ACHN (cell line): ENCODE results near the gene RSU1.
"Not testable (repeated sequence)": the region's sequence is repeated elsewhere in the genome, so short reads cannot be mapped to it uniquely, and the experiment has no call there.

Source experiments
- DNase-seq: peaks from one replicate; pipeline ENCODE4 v3.0.0-alpha.2; 2015
- in situ Hi-C: cut with HindIII; loops from 2 replicates; pipeline ENCODE4 v1.10.0; 2017; ENCODE audit warnings: low sequenced_read_pairs, low pct_ligation_motif_present, low pct_unique_long_range_greater_than_20kb

Gene RSU1

DNA sequence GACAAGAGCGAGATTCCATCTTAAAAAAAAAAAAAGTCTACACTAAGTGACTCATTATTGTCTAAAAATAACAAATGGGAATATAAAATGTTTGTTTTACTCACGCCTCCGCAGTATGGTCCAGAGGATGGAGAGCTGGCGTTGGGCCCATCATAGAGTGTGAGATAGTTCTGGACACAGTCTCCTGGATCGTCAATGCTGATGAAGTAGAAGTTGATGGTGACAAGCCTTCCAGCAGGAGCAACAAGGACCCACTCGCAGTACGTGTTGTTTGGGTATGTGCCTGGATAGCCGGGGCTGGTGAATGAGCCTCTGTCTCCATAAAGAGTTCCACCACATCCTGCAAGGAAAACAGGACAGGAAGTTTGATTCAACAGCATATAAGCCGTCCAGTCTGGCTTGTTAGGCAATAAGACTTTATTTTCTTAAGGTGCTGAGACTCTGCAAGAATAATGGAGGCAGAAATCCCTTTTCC is 11.5 kb upstream of the RSU1 start:
- in situ Hi-C loops, result no loop called here

DNA sequence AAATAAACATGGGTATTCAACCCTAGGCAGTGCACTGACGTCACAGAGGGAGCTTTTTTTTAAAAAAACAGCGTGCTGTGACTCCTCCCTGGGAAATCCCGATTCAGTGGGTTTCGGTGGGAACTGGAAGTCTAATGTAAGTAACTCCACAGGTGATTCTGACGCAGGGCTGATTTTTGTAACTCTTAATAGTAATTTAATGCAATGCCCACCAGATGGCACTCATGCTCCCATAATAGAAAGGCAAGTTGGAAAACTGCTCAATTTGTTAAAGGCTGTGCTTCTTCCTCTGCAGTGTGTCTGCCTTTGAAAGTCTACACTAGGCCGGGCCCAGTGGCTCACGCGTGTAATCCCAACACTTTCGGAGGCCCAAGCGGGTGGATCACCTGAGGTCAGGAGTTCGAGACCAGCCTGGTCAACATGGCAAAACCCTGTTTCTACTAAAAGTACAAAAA is 10.9 kb upstream of the RSU1 start:
- DNase-seq, result peak; percentile 77
- in situ Hi-C loops, result no loop called here

More for the DNA sequence above, 11.5 kb upstream of the RSU1 start:
- no peak for DNase-seq

DNA sequence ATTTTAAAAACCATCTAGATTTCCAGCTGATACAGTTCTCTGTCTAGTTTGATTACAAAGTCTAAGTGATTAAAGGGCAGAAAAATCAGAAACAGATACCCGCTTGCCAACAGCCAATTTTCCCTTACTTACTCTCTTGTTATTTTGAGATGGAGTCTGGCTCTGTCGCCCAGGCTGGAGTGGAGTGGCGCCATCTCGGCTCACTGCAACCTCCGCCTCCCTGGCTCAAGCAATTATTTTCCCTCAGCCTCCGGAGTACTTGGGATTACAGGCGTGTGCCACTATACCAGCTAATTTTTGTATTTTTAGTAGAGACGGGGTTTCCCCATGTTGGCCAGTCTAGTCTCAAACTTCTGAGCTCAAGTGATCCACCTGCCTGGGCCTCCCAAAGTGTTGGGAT is 10.2 kb upstream of the RSU1 start:
- in situ Hi-C loops, result not testable (repeated sequence)

GRCh38 chr10:16822726-16823360 is 5.6 kb upstream of the RSU1 start:
- no peak for DNase-seq
- in situ Hi-C loops, result no loop called here

More for the DNA sequence above, 10.2 kb upstream of the RSU1 start:
- not testable (repeated sequence) for DNase-seq

GRCh38 chr10:16822027-16822426 is 4.8 kb upstream of the RSU1 start:
- no peak for DNase-seq

GRCh38 chr10:16820421-16820820 is 3.2 kb upstream of the RSU1 start:
- DNase-seq, result no peak
- in situ Hi-C loops, result no loop called here

More at GRCh38 chr10:16822027-16822426, 4.8 kb upstream of the RSU1 start:
- in situ Hi-C loops, result no loop called here

DNA sequence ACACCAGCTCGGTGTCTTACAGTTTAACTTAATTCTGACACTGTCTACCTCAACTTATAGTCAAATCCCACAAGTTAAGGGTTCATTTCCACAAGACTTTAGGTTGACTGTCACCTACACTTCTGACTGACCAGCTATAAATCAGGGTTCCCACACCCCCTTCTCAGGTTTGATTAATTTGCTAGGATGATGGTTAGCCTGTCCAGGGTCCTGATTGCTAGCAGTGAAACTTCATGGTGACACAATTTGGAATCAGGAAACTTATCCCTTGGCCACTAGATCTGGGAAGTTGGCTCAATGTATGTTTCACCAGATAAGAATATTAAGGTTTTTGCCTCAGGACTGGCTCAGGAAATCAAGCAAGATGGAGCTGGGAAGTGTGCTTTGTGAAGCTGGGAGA is 2.8 kb upstream of the RSU1 start:
- in situ Hi-C loops, result no loop called here

DNA sequence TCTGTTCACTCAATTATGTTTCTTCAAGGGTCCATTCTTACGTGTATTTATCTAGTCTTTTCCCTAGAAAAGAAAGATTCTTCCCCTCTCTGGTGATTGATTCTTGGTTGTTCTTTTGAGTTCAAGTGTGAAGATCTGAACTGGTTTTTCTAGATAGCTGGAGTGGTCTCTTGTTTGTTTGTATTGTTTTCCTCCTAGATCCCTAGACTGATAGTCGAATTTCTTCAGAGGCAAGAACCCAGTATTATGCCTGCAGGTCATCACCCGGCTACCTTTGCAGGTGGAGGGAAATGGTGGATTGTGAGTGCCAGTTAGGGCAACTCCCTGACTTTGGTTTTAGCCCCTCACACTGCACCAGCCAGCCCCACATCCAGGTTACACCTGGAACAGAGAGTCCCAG is 2.2 kb upstream of the RSU1 start:
- DNase-seq, result no peak
- in situ Hi-C loops, result no loop called here

More for the DNA sequence above, 2.8 kb upstream of the RSU1 start:
- DNase-seq, result no peak

- in situ Hi-C loops, result no loop called here
- no peak for DNase-seq
Measured at GRCh38 chr10:16819026-16819425, 1.8 kb upstream of the RSU1 start.

DNA sequence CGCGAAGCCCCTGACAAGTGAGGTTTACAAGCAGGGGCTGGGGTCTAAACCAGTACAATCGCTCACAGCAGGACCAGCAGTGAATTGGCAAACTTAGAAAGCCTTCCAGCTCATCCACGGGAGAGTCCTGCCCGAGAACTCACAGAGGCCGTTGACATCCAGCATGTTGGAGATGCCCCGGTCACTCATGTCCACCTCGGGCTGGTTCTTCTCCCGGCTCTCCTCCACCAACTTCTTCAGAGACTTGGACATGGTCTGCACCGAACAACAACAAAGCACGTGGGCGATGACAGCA is 447 bp downstream of the RSU1 start:
- in situ Hi-C loops, result no loop called here
- no peak for DNase-seq

DNA sequence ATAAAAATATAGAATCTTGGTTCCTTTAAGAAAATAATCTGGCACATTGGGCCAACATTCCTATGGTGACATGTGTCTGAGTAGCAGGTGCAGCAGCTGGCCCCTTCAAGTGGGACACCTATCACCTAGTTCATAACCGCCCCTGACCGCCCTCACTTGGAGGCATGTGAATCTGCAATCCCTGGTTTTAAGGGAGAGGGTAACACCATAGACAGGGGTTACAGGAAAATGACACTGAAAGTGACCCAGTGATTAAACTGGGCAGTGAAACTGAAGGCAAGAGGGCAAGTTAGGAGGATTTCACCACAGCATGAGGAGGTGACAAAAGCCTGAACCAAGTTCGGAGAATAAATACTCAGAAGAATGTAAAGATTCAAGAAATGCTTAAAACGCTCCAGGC is 1.1 kb downstream of the RSU1 start:
- DNase-seq, result no peak
- in situ Hi-C loops, result no loop called here

DNA sequence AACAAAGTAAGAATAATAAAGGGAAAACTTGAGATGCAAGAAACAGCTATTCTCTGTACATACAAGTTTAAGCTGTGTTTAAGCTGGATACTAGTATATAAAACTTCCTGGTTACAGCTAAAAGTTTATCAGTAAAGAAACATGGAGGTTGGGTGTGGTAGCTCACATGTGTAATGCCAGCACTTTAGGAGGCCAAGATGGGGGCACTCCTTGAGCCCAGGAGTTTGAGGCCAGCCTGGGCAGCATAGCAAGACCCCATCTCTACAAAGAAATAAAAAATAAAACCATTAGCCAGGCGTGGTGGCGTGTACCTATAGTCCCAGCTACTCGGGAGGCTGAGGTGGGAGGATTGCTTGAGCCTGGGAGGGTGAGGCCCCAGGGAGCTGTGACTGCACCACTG is 3.2 kb downstream of the RSU1 start:
- no peak for DNase-seq
- in situ Hi-C loops, result no loop called here

DNA sequence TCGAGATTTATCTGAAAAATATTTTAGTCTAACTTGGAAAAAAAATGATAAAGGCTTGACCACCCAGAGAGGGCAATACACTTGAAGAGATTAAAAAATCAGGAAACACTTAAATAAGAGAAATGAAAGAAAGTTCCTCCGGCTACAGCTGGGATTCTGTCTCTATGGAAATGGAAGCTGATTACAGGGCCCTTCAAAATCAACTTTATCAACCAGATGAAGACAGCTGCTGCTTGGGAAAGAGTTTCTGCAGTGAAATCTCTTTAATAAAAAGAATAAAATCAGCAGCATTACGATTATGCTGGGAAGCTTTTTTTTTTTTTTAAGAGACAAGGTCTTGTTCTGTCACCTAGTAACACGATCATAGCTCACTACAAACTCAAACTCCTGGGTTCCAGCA is 4.5 kb downstream of the RSU1 start:
- in situ Hi-C loops, result no loop called here
- no peak for DNase-seq

DNA sequence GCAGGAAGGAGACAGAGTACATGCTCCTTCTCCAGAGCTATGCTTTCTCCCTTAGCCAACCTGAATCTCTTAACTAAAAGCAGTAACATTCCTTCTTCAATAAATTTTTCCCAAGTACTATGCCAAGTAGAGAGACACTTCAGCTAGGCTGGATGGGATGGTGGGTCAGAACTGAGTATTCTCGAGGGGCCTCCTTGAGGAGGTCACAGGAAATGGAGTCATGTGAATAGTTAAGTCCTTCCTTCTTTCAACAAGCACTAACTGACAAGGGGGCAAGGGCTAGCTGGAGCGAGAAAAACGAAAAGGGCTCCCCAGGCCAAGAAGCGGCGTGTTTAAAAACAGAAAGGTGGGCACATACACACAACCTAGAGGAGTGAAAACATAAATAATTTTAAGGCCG is 5.5 kb downstream of the RSU1 start:
- no peak for DNase-seq
- in situ Hi-C loops, result no loop called here

DNA sequence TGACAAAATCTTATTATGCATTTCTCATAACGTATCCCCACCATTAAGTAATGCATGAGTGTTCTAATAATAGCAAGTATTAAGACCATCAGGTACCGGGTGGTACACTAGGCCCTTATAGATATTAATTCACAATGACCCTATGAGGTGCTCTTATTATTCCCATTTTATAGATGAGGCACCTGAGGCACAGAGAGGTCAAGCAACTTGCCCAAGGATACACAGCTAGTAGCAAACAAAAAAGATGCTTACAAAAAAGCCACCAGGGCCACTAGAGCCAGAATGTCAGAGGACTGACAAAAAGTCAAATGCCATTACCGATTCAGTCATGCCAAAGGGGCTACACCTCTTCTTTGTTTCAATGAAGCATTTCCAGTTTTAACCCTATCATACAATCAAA is 5.9 kb downstream of the RSU1 start:
- in situ Hi-C loops, result no loop called here
- no peak for DNase-seq

GRCh38 chr10:16809074-16809718 is 8.0 kb downstream of the RSU1 start:
- in situ Hi-C loops, result no loop called here
- DNase-seq, result peak; percentile 33

DNA sequence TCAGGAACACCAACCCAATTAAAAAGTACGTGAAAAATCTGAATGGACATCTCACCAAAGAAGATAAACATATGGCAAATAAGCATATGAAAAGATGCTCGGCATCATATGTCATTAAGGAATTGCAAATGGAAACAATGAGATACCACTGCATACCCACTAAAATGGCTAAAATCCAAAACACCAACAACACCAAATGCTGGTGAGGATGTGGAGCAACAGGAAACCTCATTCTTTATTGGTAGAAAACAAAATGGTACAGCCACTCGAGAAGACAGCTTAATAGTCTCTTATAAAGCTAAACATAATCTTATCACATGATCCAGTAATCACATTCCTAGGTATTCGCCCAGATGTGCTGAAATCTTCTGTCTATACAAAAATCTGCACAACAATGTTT is 13.1 kb downstream of the RSU1 start:
- DNase-seq, result no peak
- in situ Hi-C loops, result no loop called here

- in situ Hi-C loops, result no loop called here
- no peak for DNase-seq
Measured at GRCh38 chr10:16803464-16803863, 13.8 kb downstream of the RSU1 start.

DNA sequence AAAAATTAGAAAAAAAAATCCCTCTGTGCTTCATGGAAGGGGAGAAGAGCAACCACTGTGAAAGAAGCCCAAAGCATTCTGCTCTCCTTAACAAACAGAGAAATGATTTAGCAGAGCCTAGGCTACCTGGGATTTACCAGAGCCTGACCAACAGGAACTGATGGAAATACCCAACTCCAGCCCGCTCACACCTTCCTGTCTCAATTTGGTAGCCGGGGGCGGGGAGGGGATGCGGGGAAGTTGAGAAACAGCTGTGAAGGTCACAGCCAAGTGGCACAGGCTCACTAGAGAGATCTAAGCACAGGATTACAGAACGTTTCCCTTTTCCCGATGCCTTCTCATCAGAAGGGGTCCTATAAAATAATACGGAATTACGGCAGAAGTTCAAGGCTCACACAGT is 17.6 kb downstream of the RSU1 start:
- no peak for DNase-seq
- in situ Hi-C loops, result no loop called here

GRCh38 chr10:16798571-16798970 is 18.7 kb downstream of the RSU1 start:
- in situ Hi-C loops, result no loop called here
- DNase-seq, result no peak
